GM12878 (cell line): ENCODE results near the gene SPRY2. TPM values are rescaled to one million over a fixed set of nuclear protein-coding genes. Genes with fewer than 3 reads are reported as not detected.

Experiments used
- CBX3 ChIP-seq: fragments of 200-600 bp; sonication (generic); IDR thresholded peaks from 2 replicates; pipeline ENCODE4 v1.6.1; 2016; ENCODE audit warnings: low read depth, borderline replicate concordance
- EED ChIP-seq: sonication (generic); IDR thresholded peaks from 2 replicates; pipeline ENCODE4 v1.6.1; 2016; ENCODE audit warnings: antibody characterized with exemption, low read depth
- HDAC2 ChIP-seq: fragments of 200-600 bp; sonication (generic); IDR thresholded peaks from 2 replicates; pipeline ENCODE4 v1.6.1; 2017
- IKZF2 ChIP-seq, 2 experiments: fragments of 450-650 bp; IDR thresholded peaks; 2 replicates each; pipeline ENCODE4 v1.6.1; 2017; ENCODE audit warnings: mild to moderate bottlenecking in 2 of 2, moderate library complexity in 2 of 2
- IRF3 ChIP-seq: fragments of 450-650 bp; IDR thresholded peaks from 2 replicates; pipeline ENCODE4 v1.6.1; 2014; ENCODE audit warnings: mild to moderate bottlenecking
- KDM1A ChIP-seq: fragments of 200-600 bp; sonication (generic); IDR thresholded peaks from 2 replicates; pipeline ENCODE4 v1.6.1; 2016; ENCODE audit warnings: borderline replicate concordance
- MEF2B ChIP-seq: fragments of 450-650 bp; IDR thresholded peaks from 2 replicates; pipeline ENCODE4 v1.6.1; 2018; ENCODE audit warnings: mild to moderate bottlenecking, moderate library complexity; ENCODE audit not compliant: partially characterized antibody, poor library complexity, severe bottlenecking
- MLLT1 ChIP-seq: fragments of 450-650 bp; IDR thresholded peaks from 2 replicates; pipeline ENCODE4 v1.6.1; 2016; ENCODE audit warnings: mild to moderate bottlenecking
- MXI1 ChIP-seq: fragments of 150-350 bp; IDR thresholded peaks from 2 replicates; pipeline ENCODE4 v1.6.1; 2011; ENCODE audit warnings: low read depth, mild to moderate bottlenecking, inconsistent platforms, low read length, improper control_type of control experiment
- MYB ChIP-seq: fragments of 150-350 bp; IDR thresholded peaks from 2 replicates; pipeline ENCODE4 v1.6.1; 2014; ENCODE audit warnings: mild to moderate bottlenecking, low read depth, low read length, borderline replicate concordance
- NR2C1 ChIP-seq: fragments of 450-650 bp; IDR thresholded peaks from 2 replicates; pipeline ENCODE4 v1.6.1; 2017; ENCODE audit warnings: antibody characterized with exemption, mild to moderate bottlenecking, moderate library complexity
- SUPT20H ChIP-seq: IDR thresholded peaks from 2 replicates; pipeline ENCODE4 v1.6.1; 2011; ENCODE audit warnings: low read depth, mild to moderate bottlenecking, low read length, moderate library complexity, borderline replicate concordance; ENCODE audit not compliant: control insufficient read depth
- ZBED1 ChIP-seq: IDR thresholded peaks from 2 replicates; pipeline ENCODE4 v1.6.1; 2016; ENCODE audit warnings: borderline replicate concordance
- ZNF622 ChIP-seq: fragments of 450-650 bp; IDR thresholded peaks from 2 replicates; pipeline ENCODE4 v1.6.1; 2017; ENCODE audit warnings: mild to moderate bottlenecking, inconsistent platforms
- polyA plus RNA-seq, 11 experiments: library from polyadenylated mRNA; depleted of rRNA in 4 of 11; unstranded in 6 of 11; stranded (reverse) in 5 of 11; fragments of >200 nt; fragmentation: Nextera tagmentation in 4 of 11; fragmentation: Illumina TruSeq in 1 of 11; extraction: Ambion mirVana in 4 of 11; extraction: Trizol in 1 of 11; gene quantifications; 1 replicate in 1 of 11; 2 replicates in 10 of 11; pipeline versions ENCODE4 v1.2.1 to v1.2.3, GENCODE V29; 2011 to 2016; ENCODE audit warnings: inconsistent platforms in 2 of 11, missing spikeins in 2 of 11, low read depth in 1 of 11
- total RNA-seq, 4 experiments: library from RNA; depleted of rRNA in 3 of 4; stranded (reverse); fragments of >200 nt in 3 of 4; fragmentation: Illumina TruSeq in 1 of 4; extraction: Trizol in 1 of 4; gene quantifications; 2 replicates each; pipeline versions ENCODE4 v1.2.1 to v1.2.3, GENCODE V29; 2013 to 2021
- TF ChIP-seq, protein P1 (sequence below): IDR thresholded peaks from 2 replicates; pipeline ENCODE4 v1.6.1; 2011; ENCODE audit warnings: mild to moderate bottlenecking, low read depth, low read length, moderate library complexity; ENCODE audit not compliant: insufficient replicate concordance
- TF ChIP-seq, protein P2 (sequence below): fragments of 450-650 bp; IDR thresholded peaks from 2 replicates; pipeline ENCODE4 v1.6.1; 2018; ENCODE audit warnings: mild to moderate bottlenecking, low read depth, moderate library complexity; ENCODE audit not compliant: partially characterized antibody
- TF ChIP-seq, protein P3 (sequence below): IDR thresholded peaks from 2 replicates; pipeline ENCODE4 v1.6.1; 2011; ENCODE audit warnings: borderline replicate concordance, low read depth, mild to moderate bottlenecking, moderate library complexity, mixed read lengths, low read length; ENCODE audit not compliant: insufficient read depth; ENCODE audit errors: extremely low read length
- TF ChIP-seq, protein P4 (sequence below): fragments of 450-650 bp; conservative IDR thresholded peaks from 2 replicates; pipeline ENCODE4 v1.6.1; 2017; ENCODE audit warnings: mild to moderate bottlenecking, moderate library complexity
- TF ChIP-seq, protein P5 (sequence below): fragments of 450-650 bp; IDR thresholded peaks from 2 replicates; pipeline ENCODE4 v1.6.1; 2016; ENCODE audit warnings: mild to moderate bottlenecking

SPRY2 gene
- total and polyA plus RNA-seq, 10 of the 15 experiments (the other 5 are each of a cell fraction or from before 2014, with no cell fraction given): 1.8 to 82.1 (median 9.2) TPM

DNA sequence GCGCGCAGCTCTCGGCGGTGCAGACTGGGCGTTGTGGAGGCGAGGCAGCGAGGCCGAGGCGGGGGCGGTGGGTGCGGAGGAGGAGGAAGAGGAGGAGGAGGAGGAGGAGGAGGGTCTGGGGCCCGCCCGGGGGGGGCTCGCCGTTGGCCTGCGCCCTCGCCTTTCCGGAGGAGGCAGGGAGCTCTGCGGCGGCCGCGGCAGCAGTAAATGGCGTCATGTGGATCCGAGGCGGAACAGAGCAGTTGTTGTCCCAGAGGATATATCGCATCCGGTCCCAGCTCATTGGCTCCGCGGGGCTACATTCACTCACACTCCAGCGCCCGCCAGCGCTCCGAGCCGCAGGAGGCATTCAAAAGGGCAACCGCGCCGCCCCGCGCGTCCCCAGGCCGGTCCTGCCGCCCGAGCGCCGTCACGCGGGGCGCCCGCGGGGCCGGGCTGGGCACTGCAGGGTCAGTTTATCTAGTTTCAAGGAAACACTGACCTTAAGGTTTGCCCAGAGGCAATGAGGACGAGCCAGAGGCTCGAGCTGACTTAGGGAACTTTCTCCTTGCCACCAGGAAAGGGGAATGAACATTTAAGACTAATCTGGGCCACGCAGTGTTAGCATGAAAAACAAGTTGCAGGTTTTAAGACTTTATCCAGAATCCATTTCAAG lies at the start of gene SPRY2 (continued):
- TF ChIP-seq MEF2B (peak; percentile 76), IRF3 (no peak), MLLT1 (no peak), MYB (no peak), EED (peak; percentile 82; the same call in 1 of the 2 replicates), NR2C1 (no peak; the same call in 1 of the 2 replicates), KDM1A (no peak), MXI1 (peak; percentile 39), ZNF622 (no peak), CBX3 (no peak), HDAC2 (no peak), SUPT20H (no peak), ZBED1 (no peak), IKZF2 (IDR thresholded peaks at IDR 0.05) (peak; percentile 78 to 82)
- TF ChIP-seq, protein P1, sequence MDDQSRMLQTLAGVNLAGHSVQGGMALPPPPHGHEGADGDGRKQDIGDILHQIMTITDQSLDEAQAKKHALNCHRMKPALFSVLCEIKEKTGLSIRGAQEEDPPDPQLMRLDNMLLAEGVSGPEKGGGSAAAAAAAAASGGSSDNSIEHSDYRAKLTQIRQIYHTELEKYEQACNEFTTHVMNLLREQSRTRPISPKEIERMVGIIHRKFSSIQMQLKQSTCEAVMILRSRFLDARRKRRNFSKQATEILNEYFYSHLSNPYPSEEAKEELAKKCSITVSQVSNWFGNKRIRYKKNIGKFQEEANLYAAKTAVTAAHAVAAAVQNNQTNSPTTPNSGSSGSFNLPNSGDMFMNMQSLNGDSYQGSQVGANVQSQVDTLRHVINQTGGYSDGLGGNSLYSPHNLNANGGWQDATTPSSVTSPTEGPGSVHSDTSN: no peak
- TF ChIP-seq, protein P2, sequence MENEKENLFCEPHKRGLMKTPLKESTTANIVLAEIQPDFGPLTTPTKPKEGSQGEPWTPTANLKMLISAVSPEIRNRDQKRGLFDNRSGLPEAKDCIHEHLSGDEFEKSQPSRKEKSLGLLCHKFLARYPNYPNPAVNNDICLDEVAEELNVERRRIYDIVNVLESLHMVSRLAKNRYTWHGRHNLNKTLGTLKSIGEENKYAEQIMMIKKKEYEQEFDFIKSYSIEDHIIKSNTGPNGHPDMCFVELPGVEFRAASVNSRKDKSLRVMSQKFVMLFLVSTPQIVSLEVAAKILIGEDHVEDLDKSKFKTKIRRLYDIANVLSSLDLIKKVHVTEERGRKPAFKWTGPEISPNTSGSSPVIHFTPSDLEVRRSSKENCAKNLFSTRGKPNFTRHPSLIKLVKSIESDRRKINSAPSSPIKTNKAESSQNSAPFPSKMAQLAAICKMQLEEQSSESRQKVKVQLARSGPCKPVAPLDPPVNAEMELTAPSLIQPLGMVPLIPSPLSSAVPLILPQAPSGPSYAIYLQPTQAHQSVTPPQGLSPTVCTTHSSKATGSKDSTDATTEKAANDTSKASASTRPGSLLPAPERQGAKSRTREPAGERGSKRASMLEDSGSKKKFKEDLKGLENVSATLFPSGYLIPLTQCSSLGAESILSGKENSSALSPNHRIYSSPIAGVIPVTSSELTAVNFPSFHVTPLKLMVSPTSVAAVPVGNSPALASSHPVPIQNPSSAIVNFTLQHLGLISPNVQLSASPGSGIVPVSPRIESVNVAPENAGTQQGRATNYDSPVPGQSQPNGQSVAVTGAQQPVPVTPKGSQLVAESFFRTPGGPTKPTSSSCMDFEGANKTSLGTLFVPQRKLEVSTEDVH: no peak
- TF ChIP-seq, protein P3, sequence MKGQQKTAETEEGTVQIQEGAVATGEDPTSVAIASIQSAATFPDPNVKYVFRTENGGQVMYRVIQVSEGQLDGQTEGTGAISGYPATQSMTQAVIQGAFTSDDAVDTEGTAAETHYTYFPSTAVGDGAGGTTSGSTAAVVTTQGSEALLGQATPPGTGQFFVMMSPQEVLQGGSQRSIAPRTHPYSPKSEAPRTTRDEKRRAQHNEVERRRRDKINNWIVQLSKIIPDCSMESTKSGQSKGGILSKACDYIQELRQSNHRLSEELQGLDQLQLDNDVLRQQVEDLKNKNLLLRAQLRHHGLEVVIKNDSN: no peak
- TF ChIP-seq, protein P4, sequence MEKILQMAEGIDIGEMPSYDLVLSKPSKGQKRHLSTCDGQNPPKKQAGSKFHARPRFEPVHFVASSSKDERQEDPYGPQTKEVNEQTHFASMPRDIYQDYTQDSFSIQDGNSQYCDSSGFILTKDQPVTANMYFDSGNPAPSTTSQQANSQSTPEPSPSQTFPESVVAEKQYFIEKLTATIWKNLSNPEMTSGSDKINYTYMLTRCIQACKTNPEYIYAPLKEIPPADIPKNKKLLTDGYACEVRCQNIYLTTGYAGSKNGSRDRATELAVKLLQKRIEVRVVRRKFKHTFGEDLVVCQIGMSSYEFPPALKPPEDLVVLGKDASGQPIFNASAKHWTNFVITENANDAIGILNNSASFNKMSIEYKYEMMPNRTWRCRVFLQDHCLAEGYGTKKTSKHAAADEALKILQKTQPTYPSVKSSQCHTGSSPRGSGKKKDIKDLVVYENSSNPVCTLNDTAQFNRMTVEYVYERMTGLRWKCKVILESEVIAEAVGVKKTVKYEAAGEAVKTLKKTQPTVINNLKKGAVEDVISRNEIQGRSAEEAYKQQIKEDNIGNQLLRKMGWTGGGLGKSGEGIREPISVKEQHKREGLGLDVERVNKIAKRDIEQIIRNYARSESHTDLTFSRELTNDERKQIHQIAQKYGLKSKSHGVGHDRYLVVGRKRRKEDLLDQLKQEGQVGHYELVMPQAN: peak; percentile 59
- TF ChIP-seq, protein P5, sequence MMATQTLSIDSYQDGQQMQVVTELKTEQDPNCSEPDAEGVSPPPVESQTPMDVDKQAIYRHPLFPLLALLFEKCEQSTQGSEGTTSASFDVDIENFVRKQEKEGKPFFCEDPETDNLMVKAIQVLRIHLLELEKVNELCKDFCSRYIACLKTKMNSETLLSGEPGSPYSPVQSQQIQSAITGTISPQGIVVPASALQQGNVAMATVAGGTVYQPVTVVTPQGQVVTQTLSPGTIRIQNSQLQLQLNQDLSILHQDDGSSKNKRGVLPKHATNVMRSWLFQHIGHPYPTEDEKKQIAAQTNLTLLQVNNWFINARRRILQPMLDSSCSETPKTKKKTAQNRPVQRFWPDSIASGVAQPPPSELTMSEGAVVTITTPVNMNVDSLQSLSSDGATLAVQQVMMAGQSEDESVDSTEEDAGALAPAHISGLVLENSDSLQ: no peak; the same call in 1 of the 2 replicates
